Endothelial cell (in vitro differentiated cells): ENCODE measurements around the gene TAGLN2. TPM values are rescaled to one million over a fixed set of nuclear protein-coding genes. Genes with fewer than 3 reads are reported as not detected.

ENCODE experiments used
- DNase-seq: peaks from one replicate; pipeline ENCODE4 v3.0.0; 2021; ENCODE audit warnings: low spot score
- H3K27ac Mint-ChIP-seq: one replicate; pipeline ENCODE4 v1.8.0; 2021; ENCODE audit warnings: mixed read lengths, inconsistent platforms; ENCODE audit not compliant: unreplicated experiment
- H3K27me3 Mint-ChIP-seq: one replicate; pipeline ENCODE4 v1.8.0; 2021; ENCODE audit warnings: mild to moderate bottlenecking, moderate library complexity, mixed read lengths, inconsistent platforms; ENCODE audit not compliant: unreplicated experiment
- H3K36me3 Mint-ChIP-seq: one replicate; pipeline ENCODE4 v1.8.0; 2021; ENCODE audit warnings: mild to moderate bottlenecking, low read depth, mixed read lengths, inconsistent platforms; ENCODE audit not compliant: unreplicated experiment
- H3K4me1 Mint-ChIP-seq: one replicate; pipeline ENCODE4 v1.8.0; 2021; ENCODE audit warnings: mild to moderate bottlenecking, mixed read lengths, inconsistent platforms; ENCODE audit not compliant: unreplicated experiment
- H3K4me3 Mint-ChIP-seq: one replicate; pipeline ENCODE4 v1.8.0; 2021; ENCODE audit warnings: mild to moderate bottlenecking, mixed read lengths, inconsistent platforms; ENCODE audit not compliant: unreplicated experiment
- H3K9me3 Mint-ChIP-seq: one replicate; pipeline ENCODE4 v1.8.0; 2021; ENCODE audit warnings: mixed read lengths, inconsistent platforms; ENCODE audit not compliant: unreplicated experiment
- total RNA-seq: library from RNA; stranded (reverse); fragmentation: NEBNext Ultra II Directional; extraction: Animal tissue kit (Norgen Biotek cat#: 25700); gene quantifications from one replicate; pipeline ENCODE4 v1.2.1, GENCODE V29; 2021; ENCODE audit not compliant: unreplicated experiment
- TF ChIP-seq, protein P1 (sequence below): fragments of 200-600 bp; sonication (generic); IDR thresholded peaks from one replicate; pipeline ENCODE4 v1.5.0; 2021; ENCODE audit warnings: antibody characterized with exemption; ENCODE audit not compliant: unreplicated experiment

Gene TAGLN2
- total RNA-seq, 1 donor from 2014 or later: 95.2 TPM

DNA sequence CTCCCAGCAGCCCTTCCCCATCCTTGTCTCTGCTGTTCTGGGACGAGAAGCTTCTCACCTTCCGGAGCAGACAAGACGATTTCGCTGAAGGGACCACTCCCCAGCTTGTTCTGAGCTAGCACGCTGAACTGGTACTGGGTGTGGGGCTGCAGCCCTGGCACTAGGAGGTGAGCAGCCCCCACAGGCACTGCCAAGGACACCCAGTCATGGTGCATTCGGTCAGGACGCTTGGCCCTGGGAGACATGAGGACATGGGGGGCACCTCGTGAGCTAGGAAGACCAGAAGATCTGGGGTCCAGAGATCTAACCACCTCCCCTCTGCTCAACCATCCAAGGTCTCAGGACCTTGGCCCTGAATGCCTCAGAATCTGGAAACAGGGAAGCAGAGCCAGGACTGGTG is 5.3 kb upstream of the TAGLN2 start:
- Mint-ChIP-seq H3K4me1 (peaks cover 2% of the 10 kb centered on the region), H3K36me3 (peaks cover 16% of the 10 kb centered on the region), H3K4me3 (no peak overlapping the region), H3K27ac (no peak overlapping the region), H3K9me3 (no peaks in the 10 kb centered on the region), H3K27me3 (peaks cover 23% of the 10 kb centered on the region)
- TF ChIP-seq, protein P1, sequence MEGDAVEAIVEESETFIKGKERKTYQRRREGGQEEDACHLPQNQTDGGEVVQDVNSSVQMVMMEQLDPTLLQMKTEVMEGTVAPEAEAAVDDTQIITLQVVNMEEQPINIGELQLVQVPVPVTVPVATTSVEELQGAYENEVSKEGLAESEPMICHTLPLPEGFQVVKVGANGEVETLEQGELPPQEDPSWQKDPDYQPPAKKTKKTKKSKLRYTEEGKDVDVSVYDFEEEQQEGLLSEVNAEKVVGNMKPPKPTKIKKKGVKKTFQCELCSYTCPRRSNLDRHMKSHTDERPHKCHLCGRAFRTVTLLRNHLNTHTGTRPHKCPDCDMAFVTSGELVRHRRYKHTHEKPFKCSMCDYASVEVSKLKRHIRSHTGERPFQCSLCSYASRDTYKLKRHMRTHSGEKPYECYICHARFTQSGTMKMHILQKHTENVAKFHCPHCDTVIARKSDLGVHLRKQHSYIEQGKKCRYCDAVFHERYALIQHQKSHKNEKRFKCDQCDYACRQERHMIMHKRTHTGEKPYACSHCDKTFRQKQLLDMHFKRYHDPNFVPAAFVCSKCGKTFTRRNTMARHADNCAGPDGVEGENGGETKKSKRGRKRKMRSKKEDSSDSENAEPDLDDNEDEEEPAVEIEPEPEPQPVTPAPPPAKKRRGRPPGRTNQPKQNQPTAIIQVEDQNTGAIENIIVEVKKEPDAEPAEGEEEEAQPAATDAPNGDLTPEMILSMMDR: no peak
- no peak for DNase-seq

DNA sequence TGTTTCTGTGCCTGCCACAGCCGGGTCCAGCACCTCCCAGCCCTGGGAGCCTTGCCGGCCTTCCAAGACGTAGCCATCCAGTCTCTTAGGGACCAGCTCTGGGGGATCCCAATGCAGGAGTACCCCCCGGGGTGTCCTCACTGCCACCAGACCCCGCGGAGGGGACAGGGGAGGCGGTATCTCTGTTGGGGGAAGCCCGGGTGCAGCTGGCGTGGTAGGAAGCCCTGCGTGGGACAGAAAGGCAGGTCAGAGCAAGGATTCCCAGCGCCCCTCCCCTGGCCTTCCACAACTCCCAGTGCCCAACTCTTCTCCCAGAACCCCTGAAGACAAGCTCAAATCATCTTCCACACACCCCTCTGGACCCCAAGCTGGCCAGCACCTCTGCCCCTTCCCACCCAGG is 4.9 kb upstream of the TAGLN2 start:
- TF ChIP-seq, protein P1: no peak
- Mint-ChIP-seq H3K27me3 (peaks cover 19% of the 10 kb centered on the region), H3K27ac (no peak overlapping the region), H3K4me3 (no peak overlapping the region), H3K9me3 (no peaks in the 10 kb centered on the region), H3K36me3 (peaks cover 16% of the 10 kb centered on the region), H3K4me1 (peaks cover 2% of the 10 kb centered on the region)
- no peak for DNase-seq

DNA sequence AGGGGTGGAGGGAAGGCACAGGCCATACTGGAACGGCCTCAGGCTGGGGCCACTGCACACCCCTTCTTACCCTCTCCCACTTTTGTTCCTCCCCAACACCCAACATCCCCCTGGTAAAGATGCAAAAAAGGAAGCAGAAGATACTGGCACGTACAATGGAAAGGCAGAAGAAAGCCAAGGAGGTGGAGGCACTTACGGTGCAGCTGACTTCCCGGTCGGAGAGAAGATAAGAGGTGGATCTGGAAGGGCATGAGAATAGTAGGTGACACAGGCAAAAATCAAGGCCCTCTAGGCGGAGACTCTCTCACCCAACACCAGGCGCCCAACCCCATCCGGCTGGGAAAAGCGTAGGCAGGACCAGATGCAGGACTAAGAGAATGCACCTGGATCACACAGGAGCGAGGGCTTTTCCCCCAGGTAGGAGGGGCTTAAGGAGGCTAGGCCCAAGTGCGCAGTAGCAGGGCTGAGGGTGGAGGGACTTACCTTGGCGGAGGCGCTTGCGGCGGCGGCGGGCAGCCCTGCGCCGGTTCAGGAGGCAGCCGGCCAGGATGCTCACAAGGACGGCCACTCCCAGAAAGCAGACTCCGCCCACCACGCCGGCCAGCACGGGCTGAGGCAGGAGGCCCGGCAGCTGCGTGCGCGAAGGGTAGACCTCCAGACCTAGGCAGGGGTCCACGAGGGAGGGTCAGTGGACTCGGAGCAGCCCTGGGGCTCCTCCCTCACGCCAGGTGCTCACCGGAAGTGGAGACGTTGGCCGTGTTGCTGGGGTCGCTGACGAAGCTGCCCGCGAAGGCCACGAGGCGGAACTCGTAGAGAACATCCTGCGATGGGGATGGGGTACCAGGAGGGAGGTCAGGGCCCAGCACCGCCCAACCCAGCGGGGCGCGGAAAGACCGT is 4.1 kb upstream of the TAGLN2 start:
- Mint-ChIP-seq H3K27ac (peak overlapping the region; percentile 38), H3K9me3 (no peaks in the 10 kb centered on the region), H3K4me1 (peaks cover 2% of the 10 kb centered on the region), H3K36me3 (peaks cover 16% of the 10 kb centered on the region), H3K4me3 (no peak overlapping the region), H3K27me3 (peaks cover 17% of the 10 kb centered on the region)
- no peak for DNase-seq
- TF ChIP-seq, protein P1: no peak

DNA sequence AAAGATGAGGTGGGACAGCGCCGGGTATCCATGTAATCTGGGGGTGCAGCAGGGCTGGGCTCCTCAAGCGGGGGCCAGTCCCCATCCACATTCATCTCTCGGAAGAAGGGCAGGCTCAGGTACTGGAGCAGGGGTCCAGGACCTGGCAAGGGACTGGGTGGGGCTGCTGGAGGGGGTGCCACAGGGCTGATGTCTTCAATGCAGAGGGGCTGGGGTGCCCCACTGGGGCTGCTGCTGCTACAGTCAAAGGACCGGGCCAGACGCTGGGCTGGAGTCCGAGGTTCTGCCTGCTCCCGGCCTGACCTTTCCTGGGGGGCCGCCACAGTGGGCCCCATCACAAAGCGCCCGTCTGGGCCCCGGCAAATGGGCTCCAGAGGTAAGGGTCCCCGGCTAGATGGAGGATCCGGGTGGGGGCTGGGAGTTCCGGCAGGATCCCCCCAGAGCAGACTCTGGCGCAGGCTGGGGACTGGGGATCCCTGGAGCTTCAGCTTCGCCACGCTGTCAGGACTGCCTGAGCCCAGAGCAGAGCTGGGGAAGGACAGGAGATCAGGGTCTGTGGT is 3.3 kb upstream of the TAGLN2 start:
- H3K27me3 Mint-ChIP-seq: peaks cover 21% of the 10 kb centered on the region
- TF ChIP-seq, protein P1: no peak
- peaks cover 16% of the 10 kb centered on the region for H3K36me3 Mint-ChIP-seq
- H3K27ac Mint-ChIP-seq: no peak overlapping the region
- H3K9me3 Mint-ChIP-seq: peaks cover 3% of the 10 kb centered on the region
- no peak for DNase-seq
- H3K4me3 Mint-ChIP-seq: no peak overlapping the region
- peaks cover 9% of the 10 kb centered on the region for H3K4me1 Mint-ChIP-seq
